Sigmoid colon (tissue), 7 donors: ENCODE measurements around the gene TTLL11. TPM values are rescaled to one million over a fixed set of nuclear protein-coding genes. Genes with fewer than 3 reads are reported as not detected.

Source experiments
- DNase-seq: peaks from one replicate; pipeline ENCODE4 v3.0.0-alpha.2; 2019
- H3K27ac ChIP-seq, 4 donors: fragments of 200-600 bp; sonication (generic); one replicate each; pipeline ENCODE4 v1.5.1; 2016 to 2019; ENCODE audit warnings: mild to moderate bottlenecking in 1 of 4
- H3K27me3 ChIP-seq, 3 donors: fragments of 200-600 bp; sonication (generic); one replicate each; pipeline ENCODE4 v1.5.1; 2019; ENCODE audit warnings: mild to moderate bottlenecking in 1 of 3
- H3K36me3 ChIP-seq, 4 donors: fragments of 200-600 bp; sonication (generic); one replicate each; pipeline ENCODE4 v1.5.1; 2016 to 2019
- H3K4me1 ChIP-seq, 4 donors: fragments of 200-600 bp; sonication (generic); one replicate each; pipeline ENCODE4 v1.5.1; 2017 to 2019
- H3K4me3 ChIP-seq, 4 donors: fragments of 200-600 bp; sonication (generic); one replicate each; pipeline ENCODE4 v1.5.1; 2017 to 2019; ENCODE audit warnings: mild to moderate bottlenecking in 2 of 4, moderate library complexity in 1 of 4
- H3K9me3 ChIP-seq, 4 donors: fragments of 200-600 bp in 3 of 4; sonication (generic) in 3 of 4; one replicate each; pipeline versions ENCODE4 v1.5.1 to v1.6.1; 2013 to 2019
- EP300 ChIP-seq, 4 donors: sonication (generic); formaldehyde crosslinking; IDR thresholded peaks; one replicate each; pipeline ENCODE4 v1.6.1; 2017; ENCODE audit warnings: antibody characterized with exemption in 4 of 4
- POLR2A ChIP-seq, 2 donors: fragments of 450-650 bp; IDR thresholded peaks; one replicate each; pipeline ENCODE4 v1.6.1; 2016; ENCODE audit warnings: antibody characterized with exemption in 2 of 2, mild to moderate bottlenecking in 2 of 2, moderate library complexity in 2 of 2
- POLR2AphosphoS5 ChIP-seq, 4 donors: sonication (generic); formaldehyde crosslinking; IDR thresholded peaks; one replicate each; pipeline ENCODE4 v1.6.1; 2017; ENCODE audit warnings: antibody characterized with exemption in 4 of 4
- WGBS, 2 donors: extraction: QIAGEN DNeasy Blood & Tissue Kit; methylation state at CpG; one replicate each; pipeline ENCODE4 v1.1.7; 2013; 5-methylcytosine and 5-hydroxymethylcytosine counted together
- intact Hi-C: fragments of 100-400 bp; cut with DNase I; formaldehyde crosslinking; loops from one replicate; pipeline ENCODE4 v1.15.1; 2023
- polyA plus RNA-seq, 3 donors: library from polyadenylated mRNA; stranded (reverse); fragments of 200-250 nt; gene quantifications; one replicate each; pipeline ENCODE4 v1.2.3, GENCODE V29; 2013
- total RNA-seq, 4 donors: library from RNA; depleted of rRNA; stranded (reverse); fragments of >200 nt; gene quantifications; one replicate each; pipeline ENCODE4 v1.1.0, GENCODE V29; 2016
- TF ChIP-seq, protein P1 (sequence below), 4 experiments: fragments of 450-650 bp in 3 of 4; fragments of 200-600 bp in 1 of 4; IDR thresholded peaks; one replicate each; pipeline ENCODE4 v1.5.1; 2016 to 2019; ENCODE audit warnings: antibody characterized with exemption in 4 of 4, mild to moderate bottlenecking in 3 of 4, moderate library complexity in 2 of 4
- donor health status: healthy with polysubstance abuse.
- donor health status: Bipolar disorder and iron deficiency.
- donor health status: healthy.

The TTLL11 gene
- total and polyA plus RNA-seq, 7 donors, result 4.2 to 40.7 (median 27.6) TPM

- peak overlapping the region; percentile 6 to 45 (median 38) for H3K4me3 ChIP-seq
- H3K27me3 ChIP-seq, result peaks cover 0 to 10% (median 0%) of the 10 kb centered on the region in 3 donors
- H3K9me3 ChIP-seq, result no peaks in the 10 kb centered on the region
- peak; percentile 62 for DNase-seq
- intact Hi-C loops, result loop anchor here (5.0 kb wide), 3 partner anchors 136 to 686 kb away; partner anchors contain the start of genes MRRF and RBM18
- peaks cover 0 to 33% (median 31%) of the 10 kb centered on the region in 4 donors for H3K4me1 ChIP-seq
- no peak for TF ChIP-seq POLR2AphosphoS5 (IDR thresholded peaks at IDR 0.05)
- TF ChIP-seq, protein P1, sequence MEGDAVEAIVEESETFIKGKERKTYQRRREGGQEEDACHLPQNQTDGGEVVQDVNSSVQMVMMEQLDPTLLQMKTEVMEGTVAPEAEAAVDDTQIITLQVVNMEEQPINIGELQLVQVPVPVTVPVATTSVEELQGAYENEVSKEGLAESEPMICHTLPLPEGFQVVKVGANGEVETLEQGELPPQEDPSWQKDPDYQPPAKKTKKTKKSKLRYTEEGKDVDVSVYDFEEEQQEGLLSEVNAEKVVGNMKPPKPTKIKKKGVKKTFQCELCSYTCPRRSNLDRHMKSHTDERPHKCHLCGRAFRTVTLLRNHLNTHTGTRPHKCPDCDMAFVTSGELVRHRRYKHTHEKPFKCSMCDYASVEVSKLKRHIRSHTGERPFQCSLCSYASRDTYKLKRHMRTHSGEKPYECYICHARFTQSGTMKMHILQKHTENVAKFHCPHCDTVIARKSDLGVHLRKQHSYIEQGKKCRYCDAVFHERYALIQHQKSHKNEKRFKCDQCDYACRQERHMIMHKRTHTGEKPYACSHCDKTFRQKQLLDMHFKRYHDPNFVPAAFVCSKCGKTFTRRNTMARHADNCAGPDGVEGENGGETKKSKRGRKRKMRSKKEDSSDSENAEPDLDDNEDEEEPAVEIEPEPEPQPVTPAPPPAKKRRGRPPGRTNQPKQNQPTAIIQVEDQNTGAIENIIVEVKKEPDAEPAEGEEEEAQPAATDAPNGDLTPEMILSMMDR (IDR thresholded peaks at IDR 0.05), result peak in 1 of 4 experiments; percentile 12
- no peaks in the 10 kb centered on the region for H3K36me3 ChIP-seq
- WGBS, 2 donors, result 5 to 8% methylated on average over 64 of the region's 64 CpGs
- H3K27ac ChIP-seq, result peak overlapping the region in 3 of 4 donors; percentile 13 to 60 (median 36)
Observed at GRCh38 chr9:122126331-122127261, 33.5 kb upstream of the TTLL11 start.

DNA sequence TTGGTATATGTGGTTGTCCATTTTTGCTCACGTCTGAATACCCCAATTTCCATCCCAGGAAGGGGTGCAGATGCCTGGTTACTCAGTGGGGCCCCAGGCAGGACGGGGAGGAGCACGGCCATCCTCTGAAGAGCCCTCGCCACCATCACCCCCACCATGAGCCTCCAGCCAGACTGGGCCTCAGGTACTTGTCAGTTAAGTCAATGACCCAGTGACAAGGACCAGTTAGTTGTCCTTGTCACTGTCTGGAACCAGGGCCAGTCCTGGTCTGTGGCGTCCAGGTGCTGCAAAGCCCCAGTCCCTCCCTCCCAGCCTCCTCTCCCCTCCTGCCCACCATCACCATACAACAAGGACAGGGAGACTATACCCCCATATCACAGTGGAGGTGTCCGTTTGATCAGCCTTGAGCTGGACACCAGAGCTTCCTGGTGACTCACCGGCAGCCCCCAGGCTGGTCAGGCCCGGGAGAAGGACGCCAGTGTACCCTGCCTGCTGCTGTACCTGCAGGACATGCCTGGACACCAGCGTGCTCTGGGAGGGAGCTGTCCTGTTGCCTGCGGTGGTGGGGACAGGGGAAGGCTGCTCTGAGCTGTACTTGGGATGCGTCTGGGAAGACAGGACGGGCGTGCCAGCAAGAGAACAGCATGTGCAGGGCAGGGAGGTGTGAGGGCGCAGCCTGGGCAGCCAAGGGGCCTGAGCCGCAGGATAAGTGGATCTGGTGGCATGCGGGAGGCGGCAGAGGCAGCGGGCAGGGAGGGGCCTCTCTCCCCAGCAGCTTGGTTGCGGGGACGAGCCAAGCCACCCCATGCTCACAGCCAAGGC, 32.6 kb upstream of the TTLL11 start:
- Histone ChIP-seq H3K9me3 (no peaks in the 10 kb centered on the region), H3K27me3 (peaks cover 0 to 10% (median 0%) of the 10 kb centered on the region in 3 donors), H3K27ac (peak overlapping the region in 3 of 4 donors; percentile 13 to 60 (median 36)), H3K4me3 (peak overlapping the region in 3 of 4 donors; percentile 32 to 45 (median 45)), H3K36me3 (no peaks in the 10 kb centered on the region), H3K4me1 (peaks cover 0 to 27% (median 22%) of the 10 kb centered on the region in 4 donors)
- WGBS, 2 donors, result 22 to 52% methylated on average over 21 of the region's 21 CpGs
- intact Hi-C loops, result loop anchor here (1.0 to 5.0 kb wide), 4 partner anchors 137 to 687 kb away; partner anchors contain the start of genes MRRF and RBM18
- DNase-seq, result peak; percentile 65
- TF ChIP-seq, protein P1 (IDR thresholded peaks at IDR 0.05), result no peak
- TF ChIP-seq POLR2AphosphoS5 (IDR thresholded peaks at IDR 0.05) (no peak), EP300 (IDR thresholded peaks at IDR 0.05) (no peak), POLR2A (IDR thresholded peaks at IDR 0.05) (no peak)

DNA sequence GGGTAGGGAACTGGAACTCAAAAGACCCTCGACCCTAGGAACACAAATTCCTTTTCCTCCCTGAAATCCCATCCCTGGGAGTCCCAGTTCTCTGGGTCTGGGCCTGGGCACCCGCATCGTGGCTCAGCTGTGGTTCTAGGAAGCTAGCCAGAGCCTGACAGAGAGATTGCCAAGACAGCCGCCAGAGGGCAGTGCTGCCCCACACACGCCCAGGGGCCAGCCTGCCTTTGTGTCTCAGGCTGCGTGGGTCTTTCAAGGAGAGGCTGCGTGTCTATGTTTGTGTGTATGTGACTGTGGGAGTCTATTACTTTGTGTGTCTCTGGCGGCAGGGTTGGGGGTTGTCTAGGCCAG, 32.0 kb upstream of the TTLL11 start:
- peaks cover 0 to 10% (median 0%) of the 10 kb centered on the region in 3 donors for H3K27me3 ChIP-seq
- no peaks in the 10 kb centered on the region for H3K36me3 ChIP-seq
- no peak for TF ChIP-seq POLR2A (IDR thresholded peaks at IDR 0.05)
- TF ChIP-seq EP300 (IDR thresholded peaks at IDR 0.05), result no peak
- TF ChIP-seq POLR2AphosphoS5 (IDR thresholded peaks at IDR 0.05), result peak in 1 of 4 donors; percentile 8
- TF ChIP-seq, protein P1 (IDR thresholded peaks at IDR 0.05), result peak; percentile 88 to 96 (median 94)
- intact Hi-C loops, result loop anchor here (1.0 to 5.0 kb wide), 4 partner anchors 137 to 687 kb away; partner anchors contain the start of genes MRRF and RBM18
- peaks cover 0 to 27% (median 21%) of the 10 kb centered on the region in 4 donors for H3K4me1 ChIP-seq
- H3K9me3 ChIP-seq, result no peaks in the 10 kb centered on the region
- peak overlapping the region in 1 of 4 donors; percentile 60 for H3K27ac ChIP-seq
- peak; percentile 87 for DNase-seq
- H3K4me3 ChIP-seq, result no peak overlapping the region
- 0 to 3% methylated on average over 8 of the region's 8 CpGs for WGBS, 2 donors

DNA sequence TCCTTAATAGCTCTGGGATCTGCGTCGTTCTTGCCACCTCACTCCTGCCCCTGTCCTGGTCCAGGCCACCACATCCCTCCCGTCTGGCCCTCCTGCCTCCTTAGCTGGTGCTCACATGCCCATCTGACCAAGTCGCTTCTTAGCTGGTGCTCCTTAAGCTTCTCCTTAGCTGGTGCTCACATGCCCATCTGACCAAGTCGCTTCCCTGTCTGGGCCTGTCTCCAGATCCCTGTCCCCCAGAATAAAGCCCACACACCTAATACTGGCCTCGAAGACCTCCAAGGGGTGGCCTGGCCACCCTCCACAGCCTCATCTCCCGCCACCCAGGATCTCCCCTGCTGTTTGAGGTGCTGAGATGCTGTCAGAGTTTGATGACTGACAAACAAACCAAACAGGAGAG, 31.4 kb upstream of the TTLL11 start:
- no peaks in the 10 kb centered on the region for H3K9me3 ChIP-seq
- TF ChIP-seq EP300 (IDR thresholded peaks at IDR 0.05) (no peak), POLR2A (IDR thresholded peaks at IDR 0.05) (no peak), POLR2AphosphoS5 (IDR thresholded peaks at IDR 0.05) (no peak)
- TF ChIP-seq, protein P1 (IDR thresholded peaks at IDR 0.05), result no peak
- intact Hi-C loops, result no loop called here
- WGBS, 2 donors, result 62 to 75% methylated on average over 7 of the region's 7 CpGs
- no peak overlapping the region for H3K4me3 ChIP-seq
- no peaks in the 10 kb centered on the region for H3K36me3 ChIP-seq
- no peak overlapping the region for H3K27ac ChIP-seq
- peak; percentile 60 for DNase-seq
- peaks cover 0 to 27% (median 21%) of the 10 kb centered on the region in 4 donors for H3K4me1 ChIP-seq
- peaks cover 0 to 10% (median 0%) of the 10 kb centered on the region in 3 donors for H3K27me3 ChIP-seq
